Neural progenitor cell (in vitro differentiated cells): ENCODE data around the gene GNAT1. TPM values are rescaled to one million over a fixed set of nuclear protein-coding genes. Genes with fewer than 3 reads are reported as not detected.
A peak's percentile ranks its signal among the peaks of the same experiment; 100 is the strongest.

Experiments used
- DNase-seq: peaks from one replicate; pipeline ENCODE4 v3.0.0-alpha.2; 2016; ENCODE audit warnings: low spot score
- H2AFZ ChIP-seq: fragments of 200-600 bp; sonication (generic); replicated peaks from 2 replicates; pipeline ENCODE4 v1.6.1; 2016; ENCODE audit warnings: antibody characterized with exemption
- H3F3A ChIP-seq: fragments of 200-600 bp; sonication (generic); 2 replicates; pipeline ENCODE4 v1.6.1; 2016; ENCODE audit warnings: antibody characterized with exemption, low read depth
- H3K27ac ChIP-seq: fragments of 200-600 bp; sonication (generic); 2 replicates; pipeline ENCODE4 v1.5.1; 2016; ENCODE audit warnings: mild to moderate bottlenecking
- H3K27me3 ChIP-seq: fragments of 200-600 bp; sonication (generic); 2 replicates; pipeline ENCODE4 v1.6.1; 2016; ENCODE audit warnings: mild to moderate bottlenecking, moderate library complexity
- H3K36me3 ChIP-seq: fragments of 200-600 bp; sonication (generic); 2 replicates; pipeline ENCODE4 v1.5.1; 2016
- H3K4me1 ChIP-seq: fragments of 200-600 bp; sonication (generic); 2 replicates; pipeline ENCODE4 v1.6.1; 2016; ENCODE audit warnings: mixed run types
- H3K4me2 ChIP-seq: fragments of 200-600 bp; sonication (generic); 2 replicates; pipeline ENCODE4 v1.6.1; 2016
- H3K4me3 ChIP-seq: fragments of 200-600 bp; sonication (generic); 2 replicates; pipeline ENCODE4 v1.5.1; 2016
- H3K79me2 ChIP-seq: fragments of 200-600 bp; sonication (generic); 2 replicates; pipeline ENCODE4 v1.6.1; 2016; ENCODE audit warnings: low read depth
- H3K9ac ChIP-seq: fragments of 200-600 bp; sonication (generic); 2 replicates; pipeline ENCODE4 v1.6.1; 2016
- H3K9me3 ChIP-seq: fragments of 200-600 bp; sonication (generic); 2 replicates; pipeline ENCODE4 v1.5.1; 2016; ENCODE audit warnings: low read depth
- H4K20me1 ChIP-seq: fragments of 200-600 bp; sonication (generic); 2 replicates; pipeline ENCODE4 v1.6.1; 2016; ENCODE audit warnings: low read depth
- H3K27ac Mint-ChIP-seq: 3 replicates; pipeline ENCODE4 v1.8.0; 2021; ENCODE audit warnings: mixed read lengths
- H3K27me3 Mint-ChIP-seq: 2 replicates; pipeline ENCODE4 v1.8.0; 2022; ENCODE audit warnings: low read depth, mild to moderate bottlenecking, inconsistent platforms, moderate library complexity, mixed read lengths; ENCODE audit not compliant: insufficient read depth
- H3K36me3 Mint-ChIP-seq: 3 replicates; pipeline ENCODE4 v1.8.0; 2021; ENCODE audit warnings: mixed read lengths
- H3K4me1 Mint-ChIP-seq: 3 replicates; pipeline ENCODE4 v1.8.0; 2021; ENCODE audit warnings: mixed read lengths
- H3K4me3 Mint-ChIP-seq: 3 replicates; pipeline ENCODE4 v1.8.0; 2021; ENCODE audit warnings: mild to moderate bottlenecking, moderate library complexity, mixed read lengths
- H3K9me3 Mint-ChIP-seq: 3 replicates; pipeline ENCODE4 v1.8.0; 2020; ENCODE audit warnings: mixed read lengths
- CTCF ChIP-seq: fragments of 200-600 bp; sonication (generic); IDR thresholded peaks from 2 replicates; pipeline ENCODE4 v1.5.1; 2017; ENCODE audit warnings: antibody characterized with exemption, mild to moderate bottlenecking
- EZH2 ChIP-seq: fragments of 200-600 bp; sonication (generic); IDR thresholded peaks from 2 replicates; pipeline ENCODE4 v1.6.1; 2017; ENCODE audit warnings: antibody characterized with exemption, mild to moderate bottlenecking, moderate library complexity
- EZH2phosphoT487 ChIP-seq: fragments of 200-600 bp; sonication (generic); IDR thresholded peaks from 2 replicates; pipeline ENCODE4 v1.6.1; 2017; ENCODE audit warnings: antibody characterized with exemption
- total RNA-seq: library from RNA; depleted of rRNA; stranded (reverse); fragments of >200 nt; gene quantifications from 2 replicates; pipeline ENCODE4 v1.2.3, GENCODE V29; 2015; ENCODE audit warnings: low replicate concordance

The GNAT1 gene
- total RNA-seq, 1 donor from 2014 or later: not detected

- H2AFZ ChIP-seq: no peak overlapping the region
- H4K20me1 ChIP-seq: peaks cover 13% of the 10 kb centered on the region
- no peaks in the 10 kb centered on the region for H3K36me3 ChIP-seq
- peaks cover 32% of the 10 kb centered on the region for H3K4me1 Mint-ChIP-seq
- no peaks in the 10 kb centered on the region for H3K36me3 Mint-ChIP-seq
- peak overlapping the region; percentile 50 for H3K27ac Mint-ChIP-seq
- H3K4me3 ChIP-seq: no peak overlapping the region
- H3K4me2 ChIP-seq: no peak overlapping the region
- peaks cover 14% of the 10 kb centered on the region for H3F3A ChIP-seq
- H3K27ac ChIP-seq: no peak overlapping the region
- H3K9me3 ChIP-seq: no peaks in the 10 kb centered on the region
- no peak for TF ChIP-seq CTCF
- no peak for TF ChIP-seq EZH2phosphoT487
- no peak for TF ChIP-seq EZH2
- H3K4me1 ChIP-seq: peaks cover 33% of the 10 kb centered on the region
- peaks cover 7% of the 10 kb centered on the region for H3K9me3 Mint-ChIP-seq
- no peak for DNase-seq
- H3K4me3 Mint-ChIP-seq: no peak overlapping the region
- peaks cover 13% of the 10 kb centered on the region for H3K79me2 ChIP-seq
- H3K27me3 ChIP-seq: peaks cover 37% of the 10 kb centered on the region
- peaks cover 31% of the 10 kb centered on the region for H3K27me3 Mint-ChIP-seq
- H3K9ac ChIP-seq: no peak overlapping the region
These were observed 39.7 kb upstream of the GNAT1 start for GRCh38 chr3:50151728-50152127.

GRCh38 chr3:50153782-50154475, 37.5 kb upstream of the GNAT1 start:
- Histone ChIP-seq H3F3A (peaks cover 14% of the 10 kb centered on the region), H3K79me2 (peaks cover 32% of the 10 kb centered on the region), H3K4me1 (peaks cover 45% of the 10 kb centered on the region), H2AFZ (no peak overlapping the region), H3K9ac (no peak overlapping the region), H3K27ac (no peak overlapping the region), H3K27me3 (peaks cover 37% of the 10 kb centered on the region), H3K36me3 (no peaks in the 10 kb centered on the region), H4K20me1 (peaks cover 34% of the 10 kb centered on the region), H3K4me3 (peak overlapping the region; percentile 94), H3K4me2 (peak overlapping the region; percentile 94), H3K9me3 (no peaks in the 10 kb centered on the region)
- peak overlapping the region; percentile 76 for H3K27ac Mint-ChIP-seq
- H3K4me3 Mint-ChIP-seq: peak overlapping the region; percentile 89
- H3K4me1 Mint-ChIP-seq: peaks cover 41% of the 10 kb centered on the region
- no peaks in the 10 kb centered on the region for H3K36me3 Mint-ChIP-seq
- no peak for TF ChIP-seq CTCF
- no peak for TF ChIP-seq EZH2
- no peak for TF ChIP-seq EZH2phosphoT487
- H3K27me3 Mint-ChIP-seq: peaks cover 30% of the 10 kb centered on the region
- DNase-seq: no peak
- H3K9me3 Mint-ChIP-seq: peaks cover 7% of the 10 kb centered on the region

- no peak for DNase-seq
- Histone ChIP-seq H3K4me1 (peaks cover 50% of the 10 kb centered on the region), H3F3A (peaks cover 14% of the 10 kb centered on the region), H3K9ac (no peak overlapping the region), H3K79me2 (peaks cover 35% of the 10 kb centered on the region), H2AFZ (no peak overlapping the region), H3K4me3 (peak overlapping the region; percentile 94), H3K9me3 (no peaks in the 10 kb centered on the region), H3K4me2 (peak overlapping the region; percentile 94), H3K36me3 (no peaks in the 10 kb centered on the region), H3K27me3 (peaks cover 37% of the 10 kb centered on the region), H3K27ac (no peak overlapping the region), H4K20me1 (peaks cover 40% of the 10 kb centered on the region)
- peak overlapping the region; percentile 76 for H3K27ac Mint-ChIP-seq
- H3K27me3 Mint-ChIP-seq: peaks cover 27% of the 10 kb centered on the region
- H3K4me1 Mint-ChIP-seq: peaks cover 47% of the 10 kb centered on the region
- peak overlapping the region; percentile 89 for H3K4me3 Mint-ChIP-seq
- TF ChIP-seq EZH2phosphoT487 (no peak), CTCF (peak; percentile 24), EZH2 (no peak)
- peaks cover 7% of the 10 kb centered on the region for H3K9me3 Mint-ChIP-seq
- no peaks in the 10 kb centered on the region for H3K36me3 Mint-ChIP-seq
These were observed 37.0 kb upstream of the GNAT1 start for GRCh38 chr3:50154476-50154839.
